Measurements from ENCODE around the gene MYH14. TPM values are rescaled to one million over a fixed set of nuclear protein-coding genes. Genes with fewer than 3 reads are reported as not detected.

Gene MYH14
- total and polyA plus RNA-seq, 2 of the 8 experiments (the other 6 are each of a cell fraction or from before 2014, with no cell fraction given): 17.3 to 28.6 TPM

DNA sequence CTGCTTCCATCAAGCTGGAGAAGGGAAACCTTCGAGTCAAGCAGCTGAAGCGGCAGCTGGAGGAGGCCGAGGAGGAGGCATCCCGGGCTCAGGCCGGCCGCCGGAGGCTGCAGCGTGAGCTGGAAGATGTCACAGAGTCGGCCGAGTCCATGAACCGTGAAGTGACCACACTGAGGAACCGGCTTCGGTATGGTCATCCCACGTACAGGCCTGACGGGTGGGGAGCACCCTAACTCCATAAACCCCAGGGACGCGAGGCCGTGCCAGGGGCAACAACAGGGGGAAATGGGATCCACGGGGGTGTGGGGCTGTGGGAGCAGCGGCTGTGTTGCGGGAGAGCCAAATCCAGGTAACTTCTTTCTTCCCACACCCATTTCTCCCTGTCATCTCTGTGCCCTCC lies 105.6 kb downstream of the MYH14 start:
- Histone ChIP-seq H3K27me3 (replicated peaks in 1 of 4; ENCODE audit: control insufficient read depth in 3 of 4, extremely low read depth in 1 of 4, insufficient read depth in 3 of 4, low read length in 3 of 4) (peaks cover 0 to 17% (median 1%) of the 10 kb centered on the region in 4 experiments; a peak in 3 of 7 replicates), H4K20me1 (replicated peaks in 1 of 2; ENCODE audit: control insufficient read depth in 1 of 2, insufficient read depth in 2 of 2, low read length in 2 of 2) (no peaks in the 10 kb centered on the region), H2BK120ac (replicated peaks; ENCODE audit: low read depth, low read length) (no peak overlapping the region), H2AFZ (ENCODE audit: low read length) (no peak overlapping the region), H4K5ac (ENCODE audit: insufficient read length, low read depth, low read length) (no peak overlapping the region), H3K14ac (ENCODE audit: insufficient read length) (no peak overlapping the region), H3K4me3 (ENCODE audit: extremely low read depth in 1 of 4, insufficient read depth in 2 of 4, low read depth in 3 of 4, low read length in 4 of 4) (no peak overlapping the region), H2BK5ac (ENCODE audit: low read depth, low read length) (no peak overlapping the region), H3K4me2 (ENCODE audit: insufficient read depth in 1 of 2, low read depth in 2 of 2, low read length in 2 of 2) (no peak overlapping the region), H3K23me2 (ENCODE audit: low read depth, low read length) (peaks cover 14% of the 10 kb centered on the region), H3K4ac (replicated peaks; ENCODE audit: insufficient read length, low read depth, low read length) (no peak overlapping the region), H4K8ac (ENCODE audit: extremely low read depth, insufficient read depth, low read length) (no peak overlapping the region), H3K4me1 (replicated peaks in 1 of 4; ENCODE audit: control insufficient read depth in 3 of 4, insufficient read depth in 4 of 4, low read length in 3 of 4) (peaks cover 5 to 12% (median 9%) of the 10 kb centered on the region in 4 experiments), H3K56ac (replicated peaks; ENCODE audit: insufficient read length, low read depth, low read length) (no peak overlapping the region), H3K27ac (ENCODE audit: low read depth, low read length) (no peak overlapping the region), H3K36me3 (ENCODE audit: control insufficient read depth in 2 of 4, insufficient read depth in 4 of 4, low read length in 3 of 4) (peaks cover 0 to 17% (median 0%) of the 10 kb centered on the region in 4 experiments; a peak in 3 of 8 replicates), H2BK20ac (ENCODE audit: low read length) (no peak overlapping the region), H4K91ac (replicated peaks; ENCODE audit: insufficient read length, low read length) (no peak overlapping the region), H3K18ac (ENCODE audit: extremely low read depth, low read length) (no peak overlapping the region), H3K9me3 (ENCODE audit: insufficient read depth in 2 of 2, low read depth in 1 of 2, low read length in 1 of 2) (peaks cover 15 to 20% of the 10 kb centered on the region in 2 experiments; a peak in 3 of 4 replicates), H2AK5ac (ENCODE audit: low read depth, low read length) (no peak overlapping the region), H2BK15ac (ENCODE audit: low read length) (no peak overlapping the region), H3K79me1 (ENCODE audit: low read depth, low read length) (no peaks in the 10 kb centered on the region), H3K9ac (replicated peaks in 1 of 4; ENCODE audit: extremely low read depth in 1 of 4, low read depth in 3 of 4, low read length in 3 of 4) (no peak overlapping the region), H2BK12ac (ENCODE audit: low read depth, low read length) (no peak overlapping the region), H3K23ac (ENCODE audit: insufficient read length) (no peak overlapping the region), H3K79me2 (ENCODE audit: control insufficient read depth in 1 of 2, insufficient read depth in 2 of 2, low read length in 2 of 2) (no peaks in the 10 kb centered on the region)
- WGBS, 2 experiments (ENCODE audit: extremely low coverage in 1 of 2, insufficient coverage in 1 of 2, insufficient read length in 1 of 2, insufficient replicate concordance in 2 of 2, low coverage in 1 of 2, low lambda C conversion rate in 2 of 2, missing lambda C conversion rate in 1 of 2): 93% methylated on average over 15 of the region's 21 CpGs; no CpG with 5 or more reads in 1 of the 2 experiments
- no peak for DNase-seq (ENCODE audit: low read depth in 1 of 2, low spot score in 2 of 2)
- ChIA-PET POLR2A (ENCODE audit: partially characterized antibody) (interaction anchor here (0.9 to 1.7 kb wide), 3 partner anchors 13 to 76 kb away, joined by 3 to 6 read pairs (median 3); no protein-coding TSS in a partner anchor), CTCF (ENCODE audit: partially characterized antibody) (interaction anchor here (0.9 to 2.1 kb wide), 3 partner anchors 17 to 72 kb away, joined by 3 to 10 read pairs (median 7); no protein-coding TSS in a partner anchor)
- no peak for FAIRE-seq
- no peak for TF ChIP-seq MAFK (IDR thresholded peaks at IDR 0.05; ENCODE audit: low read depth, low read length)
- TF ChIP-seq TEAD4 (IDR thresholded peaks at IDR 0.05; ENCODE audit: low read depth, low read length): no peak
- TF ChIP-seq KDM1A (IDR thresholded peaks at IDR 0.05; ENCODE audit: borderline replicate concordance, low read length): no peak
- TF ChIP-seq NRF1 (IDR thresholded peaks at IDR 0.05; ENCODE audit: low read depth, low read length): no peak
- TF ChIP-seq KDM5A (IDR thresholded peaks at IDR 0.05; ENCODE audit: low read length): no peak
- no peak for TF ChIP-seq SRF (IDR thresholded peaks at IDR 0.05; ENCODE audit: low read depth, low read length)
- TF ChIP-seq ASH2L (IDR thresholded peaks at IDR 0.05; ENCODE audit: low read length): no peak
- no peak for TF ChIP-seq PHF8 (conservative IDR thresholded peaks at IDR 0.05; ENCODE audit: low read depth, low read length)
- no peak for TF ChIP-seq CBX8 (IDR thresholded peaks at IDR 0.05; ENCODE audit: borderline replicate concordance, low read depth, low read length)
- no peak for TF ChIP-seq ATF2 (IDR thresholded peaks at IDR 0.05; ENCODE audit: low read length)
- no peak for TF ChIP-seq TAF1 (IDR thresholded peaks at IDR 0.05; ENCODE audit: low read depth, low read length)
- no peak for TF ChIP-seq CREB1 (IDR thresholded peaks at IDR 0.05)
- no peak for TF ChIP-seq CTBP2 (IDR thresholded peaks at IDR 0.05; ENCODE audit: borderline replicate concordance, insufficient read depth, insufficient read length, low read length)
